ENCODE data around the gene SLC29A1.
"Not testable (repeated sequence)": the region's sequence is repeated elsewhere in the genome, so short reads cannot be mapped to it uniquely, and the experiment has no call there.

GRCh38 chr6:44196351-44196750, 27.0 kb upstream of the SLC29A1 start:
- TF ChIP-seq CTCF, POLR2AphosphoS5 (IDR thresholded peaks at IDR 0.05): not testable (repeated sequence)

Measured in breast epithelium (tissue), 3 donors.